HepG2 (cell line): ENCODE data around the gene KLHL21. TPM values are rescaled to one million over a fixed set of nuclear protein-coding genes. Genes with fewer than 3 reads are reported as not detected.
A peak's percentile ranks its signal among the peaks of the same experiment; 100 is the strongest.

Experiments
- AFF4 ChIP-seq: sonication (generic); formaldehyde crosslinking; IDR thresholded peaks from 2 replicates; pipeline ENCODE4 v1.4.0; 2020; ENCODE audit warnings: missing genetic modification reagents
- CREM ChIP-seq, 2 experiments: sonication (generic) in 1 of 2; formaldehyde crosslinking in 1 of 2; IDR thresholded peaks; 2 replicates each; pipeline versions ENCODE4 v1.4.0 to v1.6.1; 2016 to 2020; ENCODE audit warnings: antibody characterized with exemption in 1 of 2, mild to moderate bottlenecking in 1 of 2, missing genetic modification reagents in 1 of 2
- GABPA ChIP-seq, 2 experiments: IDR thresholded peaks; 2 replicates each; pipeline ENCODE4 v1.6.1; 2011 to 2016; ENCODE audit warnings: low read depth in 2 of 2, low read length in 1 of 2, missing biosample characterization in 1 of 2, missing genetic modification characterization in 1 of 2
- HNF1A ChIP-seq, 2 experiments: sonication (generic) in 1 of 2; formaldehyde crosslinking in 1 of 2; IDR thresholded peaks; 2 replicates each; pipeline versions ENCODE4 v1.4.0 to v1.6.1; 2016 to 2020; ENCODE audit warnings: borderline replicate concordance in 1 of 2, low read depth in 1 of 2, mild to moderate bottlenecking in 1 of 2, missing genetic modification reagents in 1 of 2
- HOXA7 ChIP-seq: sonication (generic); formaldehyde crosslinking; IDR thresholded peaks from 2 replicates; pipeline ENCODE4 v1.8.1; 2022; ENCODE audit warnings: mild to moderate bottlenecking, missing genetic modification reagents, moderate library complexity
- JDP2 ChIP-seq: sonication (generic); formaldehyde crosslinking; IDR thresholded peaks from 2 replicates; pipeline ENCODE4 v1.8.1; 2022; ENCODE audit warnings: missing genetic modification reagents, borderline replicate concordance
- KDM4B ChIP-seq: sonication (generic); formaldehyde crosslinking; IDR thresholded peaks from 2 replicates; pipeline ENCODE4 v1.4.0; 2020; ENCODE audit warnings: missing genetic modification reagents
- KLF11 ChIP-seq: IDR thresholded peaks from 2 replicates; pipeline ENCODE4 v1.6.1; 2016; ENCODE audit warnings: missing compliant biosample characterization
- MEIS1 ChIP-seq: sonication (generic); formaldehyde crosslinking; IDR thresholded peaks from 2 replicates; pipeline ENCODE4 v1.9.0; 2021; ENCODE audit warnings: mild to moderate bottlenecking, missing genetic modification reagents, moderate library complexity, borderline replicate concordance
- MXD1 ChIP-seq: sonication (generic); formaldehyde crosslinking; IDR thresholded peaks from 2 replicates; pipeline ENCODE4 v1.4.0; 2020; ENCODE audit warnings: mild to moderate bottlenecking, missing genetic modification reagents
- SIX4 ChIP-seq: sonication (generic); formaldehyde crosslinking; IDR thresholded peaks from 2 replicates; pipeline ENCODE4 v1.4.0; 2020; ENCODE audit warnings: missing genetic modification reagents
- TEF ChIP-seq: sonication (generic); formaldehyde crosslinking; IDR thresholded peaks from 2 replicates; pipeline ENCODE4 v1.5.0; 2020; ENCODE audit warnings: missing genetic modification reagents
- TFAP4 ChIP-seq: sonication (generic); IDR thresholded peaks from 2 replicates; pipeline ENCODE4 v1.6.1; 2016; ENCODE audit warnings: low read depth, borderline replicate concordance
- ZFP82 ChIP-seq: sonication (generic); formaldehyde crosslinking; IDR thresholded peaks from 2 replicates; pipeline ENCODE4 v1.5.1; 2020; ENCODE audit warnings: mild to moderate bottlenecking, missing genetic modification reagents, borderline replicate concordance
- ZMAT3 ChIP-seq: sonication (generic); formaldehyde crosslinking; conservative IDR thresholded peaks from 2 replicates; pipeline ENCODE4 v1.7.0; 2021; ENCODE audit warnings: missing genetic modification reagents
- ZNF282 ChIP-seq: fragments of 450-650 bp; IDR thresholded peaks from 2 replicates; pipeline ENCODE4 v1.6.1; 2018; ENCODE audit not compliant: partially characterized antibody
- ZNF333 ChIP-seq: sonication (generic); formaldehyde crosslinking; IDR thresholded peaks from 2 replicates; pipeline ENCODE4 v1.4.0; 2020; ENCODE audit warnings: mild to moderate bottlenecking, missing genetic modification reagents, borderline replicate concordance
- ZNF335 ChIP-seq: sonication (generic); formaldehyde crosslinking; IDR thresholded peaks from 2 replicates; pipeline ENCODE4 v1.4.0; 2020; ENCODE audit warnings: missing genetic modification reagents
- ZNF607 ChIP-seq: sonication (generic); formaldehyde crosslinking; IDR thresholded peaks from 2 replicates; pipeline ENCODE4 v1.5.1; 2020; ENCODE audit warnings: missing genetic modification reagents, mild to moderate bottlenecking, borderline replicate concordance
- ZSCAN22 ChIP-seq: sonication (generic); formaldehyde crosslinking; IDR thresholded peaks from 2 replicates; pipeline ENCODE4 v1.4.0; 2020; ENCODE audit warnings: mild to moderate bottlenecking, missing genetic modification reagents
- polyA plus RNA-seq, 8 experiments: library from polyadenylated mRNA; depleted of rRNA in 3 of 8; stranded (reverse) in 7 of 8; unstranded in 1 of 8; fragments of >200 nt; fragmentation: Illumina TruSeq in 4 of 8; extraction: Trizol in 4 of 8; gene quantifications; 2 replicates each; pipeline versions ENCODE4 v1.2.1 to v1.2.3, GENCODE V29; 2011 to 2016; ENCODE audit warnings: low read depth in 4 of 8, missing spikeins in 1 of 8, mixed read lengths in 1 of 8; ENCODE audit not compliant: insufficient read depth in 1 of 8
- total RNA-seq, 5 experiments: library from RNA; depleted of rRNA; stranded (reverse); fragments of >200 nt; fragmentation: Illumina TruSeq; extraction: Trizol; gene quantifications; 2 replicates each; pipeline ENCODE4 v1.2.3, GENCODE V29; 2016; ENCODE audit warnings: low read depth in 1 of 5

KLHL21 gene
- total and polyA plus RNA-seq, 2 of the 13 experiments (the other 11 are each of a cell fraction or from before 2014, with no cell fraction given): 14.8 to 25.0 TPM

- TF ChIP-seq SIX4 (CRISPR knock-in tag): 0 out of 2 replicates have a peak, but pooled peaks have one; percentile 32
- peak; percentile 73; the same call in 1 of the 2 replicates for TF ChIP-seq ZNF335 (CRISPR knock-in tag)
- TF ChIP-seq ZMAT3: 0 out of 2 replicates have a peak, but pooled peaks have one; percentile 30
- TF ChIP-seq HNF1A (IDR thresholded peaks at IDR 0.05; ENCODE audit: low read depth): no peak
- TF ChIP-seq HNF1A (CRISPR knock-in tag; IDR thresholded peaks at IDR 0.05; ENCODE audit: borderline replicate concordance): peak; percentile 46; the same call in 1 of the 2 replicates
- no peak for TF ChIP-seq KDM4B (CRISPR knock-in tag)
- TF ChIP-seq KLF11 (CRISPR knock-in tag): no peak
- peak; percentile 84; the same call in 1 of the 2 replicates for TF ChIP-seq ZNF607 (CRISPR knock-in tag)
- TF ChIP-seq JDP2 (CRISPR knock-in tag): no peak
- no peak for TF ChIP-seq GABPA (IDR thresholded peaks at IDR 0.05; ENCODE audit: low read depth, low read length)
- TF ChIP-seq GABPA (CRISPR knock-in tag; IDR thresholded peaks at IDR 0.05; ENCODE audit: low read depth): peak; percentile 75
- no peak for TF ChIP-seq ZNF333
- TF ChIP-seq ZFP82 (CRISPR knock-in tag): no peak
- TF ChIP-seq ZSCAN22 (CRISPR knock-in tag): no peak
- no peak for TF ChIP-seq AFF4 (CRISPR knock-in tag)
- peak; percentile 57; the same call in 1 of the 2 replicates for TF ChIP-seq CREM (IDR thresholded peaks at IDR 0.05)
- TF ChIP-seq CREM (CRISPR knock-in tag; IDR thresholded peaks at IDR 0.05): no peak
- no peak for TF ChIP-seq MXD1 (CRISPR knock-in tag)
- TF ChIP-seq MEIS1 (CRISPR knock-in tag): no peak; the same call in 1 of the 2 replicates
- TF ChIP-seq TEF (CRISPR knock-in tag): no peak
- TF ChIP-seq ZNF282: no peak
- TF ChIP-seq HOXA7 (CRISPR knock-in tag): no peak
- TF ChIP-seq TFAP4: peak; percentile 100
These were observed 20.3 kb downstream of the KLHL21 start (continued) for GRCh38 chr1:6582370-6582769.
